Prostate gland (tissue), 2 donors: ENCODE results near the gene SIM1. TPM values are rescaled to one million over a fixed set of nuclear protein-coding genes. Genes with fewer than 3 reads are reported as not detected.

ENCODE experiments used
- DNase-seq: peaks from one replicate; pipeline ENCODE4 v3.0.0-alpha.2; 2019; ENCODE audit warnings: low spot score
- H3K27ac ChIP-seq, 2 donors: fragments of 200-600 bp; sonication (generic); 2 replicates each; pipeline ENCODE4 v1.5.1; 2017 to 2019
- H3K27me3 ChIP-seq: fragments of 200-600 bp; sonication (generic); replicated peaks from 2 replicates; pipeline ENCODE4 v1.5.1; 2019; ENCODE audit not compliant: insufficient read depth
- H3K36me3 ChIP-seq, 2 donors: fragments of 200-600 bp; sonication (generic); 1 replicate in 1 of 2; 2 replicates in 1 of 2; pipeline versions ENCODE4 v1.5.1 to v1.8.1; 2017 to 2019
- H3K4me1 ChIP-seq: fragments of 200-600 bp; sonication (generic); replicated peaks from 2 replicates; pipeline ENCODE4 v1.5.1; 2019
- H3K4me3 ChIP-seq, 2 donors: fragments of 200-600 bp; sonication (generic); 2 replicates each; pipeline ENCODE4 v1.5.1; 2017 to 2019
- H3K9me3 ChIP-seq: fragments of 200-600 bp; sonication (generic); 2 replicates; pipeline ENCODE4 v1.5.1; 2017
- CTCF ChIP-seq, 4 experiments: fragments of 200-600 bp in 2 of 4; fragments of 450-650 bp in 2 of 4; sonication (generic) in 2 of 4; IDR thresholded peaks; 1 replicate in 3 of 4; 2 replicates in 1 of 4; pipeline ENCODE4 v1.5.1; 2016 to 2019; ENCODE audit warnings: antibody characterized with exemption in 4 of 4, mild to moderate bottlenecking in 2 of 4, moderate library complexity in 2 of 4
- POLR2A ChIP-seq: fragments of 450-650 bp; IDR thresholded peaks from one replicate; pipeline ENCODE4 v1.6.1; 2016; ENCODE audit warnings: antibody characterized with exemption, mild to moderate bottlenecking
- POLR2AphosphoS5 ChIP-seq: sonication (generic); formaldehyde crosslinking; IDR thresholded peaks from one replicate; pipeline ENCODE4 v1.6.1; 2017; ENCODE audit warnings: antibody characterized with exemption
- WGBS: methylation state at CpG from one replicate; pipeline ENCODE4 v1.1.5; 2018; 5-methylcytosine and 5-hydroxymethylcytosine counted together
- intact Hi-C: fragments of 100-400 bp; cut with DNase I; formaldehyde crosslinking; loops from one replicate; pipeline ENCODE4 v1.14.2; 2022
- total RNA-seq, 2 donors: library from RNA; depleted of rRNA; stranded (reverse); fragments of >200 nt; gene quantifications; one replicate each; pipeline ENCODE4 v1.1.0, GENCODE V29; 2016

SIM1 gene
- under 1 TPM in 1 of 2 donors, not detected in 1; 0.85 TPM for total RNA-seq

DNA sequence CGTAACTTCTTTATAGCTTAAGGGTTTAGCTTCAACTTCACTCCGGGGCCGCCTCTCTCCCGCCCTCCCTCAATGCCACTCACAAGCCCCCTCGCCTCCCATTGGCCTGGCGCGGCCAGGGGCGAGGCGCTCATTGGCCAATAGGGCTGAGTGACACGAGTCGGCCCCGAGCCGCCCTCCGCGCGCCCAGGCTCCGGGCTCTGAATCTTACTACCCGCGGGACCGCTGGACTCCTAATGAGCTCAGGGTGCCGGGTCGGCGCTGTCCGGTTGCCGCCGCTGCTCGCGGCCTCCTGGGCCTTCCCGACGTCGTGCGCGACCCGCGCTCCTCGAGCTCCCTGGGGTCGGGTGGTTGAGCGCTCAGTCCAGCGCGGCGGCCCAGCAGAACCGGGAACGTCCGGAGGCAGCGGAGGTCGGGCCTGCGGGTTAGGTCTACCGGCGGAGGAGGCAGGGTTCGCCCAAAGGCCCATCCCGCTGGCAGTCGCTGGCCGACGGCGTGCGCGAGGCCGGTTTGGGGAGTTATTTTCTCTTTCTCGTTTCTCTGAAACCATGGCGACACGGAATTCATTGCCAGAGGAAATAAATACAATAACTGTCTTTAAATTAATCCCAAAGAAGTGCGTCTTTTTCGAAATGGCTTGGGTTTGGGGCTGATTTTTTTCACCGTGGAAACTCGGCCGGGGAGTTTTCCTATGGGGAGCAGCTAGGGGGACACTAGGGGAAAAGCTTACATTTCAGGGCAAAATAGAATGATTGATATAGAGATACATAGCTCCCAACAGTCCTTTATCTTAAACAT is at the start of gene SIM1:
SIM1 (minus strand) TSS at position 19 of the 798 bp plus-strand sequence. CDS start 1,453 bp downstream, outside the sequence.
- intact Hi-C loops: no loop called here
- Histone ChIP-seq H3K27me3 (peaks cover 68% of the 10 kb centered on the region), H3K27ac (no peak within 1 kb of the TSS), H3K36me3 (no peaks in the 10 kb centered on the region), H3K9me3 (no peaks in the 10 kb centered on the region), H3K4me3 (no peak within 1 kb of the TSS), H3K4me1 (no peaks in the 10 kb centered on the region)
- 7% methylated on average over 59 of the region's 66 CpGs for WGBS
- no peak for TF ChIP-seq POLR2AphosphoS5
- TF ChIP-seq CTCF (IDR thresholded peaks at IDR 0.05): no peak
- TF ChIP-seq POLR2A: no peak
- DNase-seq: no peak

- no peak overlapping the region for H3K27ac ChIP-seq
- H3K4me1 ChIP-seq: no peaks in the 10 kb centered on the region
- no peaks in the 10 kb centered on the region for H3K27me3 ChIP-seq
- no peak for DNase-seq
- WGBS: 75% methylated on average over 6 of the region's 6 CpGs
- H3K9me3 ChIP-seq: no peaks in the 10 kb centered on the region
- no peaks in the 10 kb centered on the region for H3K36me3 ChIP-seq
- no peak for TF ChIP-seq POLR2AphosphoS5
- no peak for TF ChIP-seq CTCF (IDR thresholded peaks at IDR 0.05)
- no peak for TF ChIP-seq POLR2A
- intact Hi-C loops: no loop called here
- no peak overlapping the region for H3K4me3 ChIP-seq
Observed at GRCh38 chr6:100512203-100512862, 47.6 kb upstream of the SIM1 start.

DNA sequence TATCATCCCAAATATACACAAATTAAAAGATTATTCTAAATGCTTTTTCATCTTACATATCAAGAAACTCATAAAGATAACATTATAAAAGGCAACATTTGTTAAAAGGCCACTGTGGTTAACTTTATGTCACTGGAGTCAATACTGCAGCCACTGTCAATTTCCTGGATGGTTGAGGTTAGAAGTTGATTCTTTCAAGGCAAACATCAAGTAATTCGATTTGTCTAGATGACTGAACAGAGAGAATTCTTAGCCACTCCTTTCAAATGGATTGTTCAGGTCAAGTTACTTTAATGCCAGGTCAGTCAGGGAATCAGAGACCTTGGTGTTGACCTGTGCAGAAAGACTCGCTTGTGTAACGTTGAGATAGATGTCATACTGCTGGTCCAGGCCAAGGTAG is 44.4 kb upstream of the SIM1 start:
- intact Hi-C loops: no loop called here
- Histone ChIP-seq H3K36me3 (no peaks in the 10 kb centered on the region), H3K4me1 (no peaks in the 10 kb centered on the region), H3K4me3 (no peak overlapping the region), H3K9me3 (no peaks in the 10 kb centered on the region), H3K27me3 (no peaks in the 10 kb centered on the region), H3K27ac (no peak overlapping the region)
- DNase-seq: no peak
- TF ChIP-seq CTCF (IDR thresholded peaks at IDR 0.05): no peak
- 78% methylated on average over 3 of the region's 3 CpGs for WGBS

DNA sequence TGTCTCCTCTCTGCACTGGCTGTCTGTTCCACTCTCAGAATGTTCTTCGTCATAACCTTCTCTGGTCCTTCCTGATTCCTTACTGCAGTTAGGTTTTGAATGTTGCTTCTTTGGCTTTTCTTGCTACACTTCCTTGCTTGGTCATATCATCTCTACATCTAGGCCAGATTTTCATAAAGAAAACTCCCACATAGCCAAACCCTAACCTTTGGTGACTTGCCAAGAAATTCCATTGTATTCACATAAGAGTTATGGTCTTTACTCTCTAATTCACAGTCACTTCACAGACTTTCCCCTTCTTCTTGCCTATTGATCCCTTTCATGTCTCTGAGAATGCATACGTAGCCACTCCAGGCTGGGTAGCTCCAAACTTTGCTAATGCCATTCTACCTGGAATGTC is 41.9 kb upstream of the SIM1 start:
- 91% methylated on average over 2 of the region's 2 CpGs for WGBS
- no peaks in the 10 kb centered on the region for H3K36me3 ChIP-seq
- intact Hi-C loops: no loop called here
- no peaks in the 10 kb centered on the region for H3K4me1 ChIP-seq
- H3K27me3 ChIP-seq: no peaks in the 10 kb centered on the region
- no peak overlapping the region for H3K27ac ChIP-seq
- H3K4me3 ChIP-seq: no peak overlapping the region
- no peaks in the 10 kb centered on the region for H3K9me3 ChIP-seq
- no peak for DNase-seq
- TF ChIP-seq POLR2AphosphoS5 (no peak), CTCF (IDR thresholded peaks at IDR 0.05) (no peak), POLR2A (no peak)
